SJCRH30 (cell line): ENCODE measurements around the gene HOXA11. TPM values are rescaled to one million over a fixed set of nuclear protein-coding genes. Genes with fewer than 3 reads are reported as not detected.

Experiments
- total RNA-seq: library from RNA; depleted of rRNA; stranded (reverse); fragments of >200 nt; shearing (Covaris generic); gene quantifications from 2 replicates; pipeline ENCODE4 v1.2.3, GENCODE V29; 2014; rRNA removed

The HOXA11 gene
- total RNA-seq, 1 experiment from 2014 or later: 5.8 TPM

Other genes starting within 250 kb of the HOXA11 start
- gene HOXA1, start 89.2 kb downstream of the HOXA11 start, total RNA-seq: 6.8 and 7.3 TPM in 2 replicates
- gene HOXA2, start 82.5 kb downstream of the HOXA11 start, total RNA-seq: 2.8 and 4.2 TPM in 2 replicates
- 5.3 and 5.6 TPM in 2 replicates for gene HOXA4, start 54.5 kb downstream of the HOXA11 start, total RNA-seq
- gene HOXA5, start 41.6 kb downstream of the HOXA11 start, total RNA-seq: 10.4 and 11.9 TPM in 2 replicates
- 3.8 and 4.6 TPM in 2 replicates for gene HOXA6, start 37.5 kb downstream of the HOXA11 start, total RNA-seq
- 12.0 and 12.2 TPM in 2 replicates for gene HOXA3, start 32.6 kb downstream of the HOXA11 start, total RNA-seq
- gene HOXA7, start 28.6 kb downstream of the HOXA11 start, total RNA-seq: 38.6 and 40.4 TPM in 2 replicates
- 0.10 and 0.30 TPM in 2 replicates for gene HOXA9, start 19.7 kb downstream of the HOXA11 start, total RNA-seq
- 16.2 and 17.2 TPM in 2 replicates for gene HOXA10, start 10.9 kb downstream of the HOXA11 start, total RNA-seq
- 1.6 and 1.7 TPM in 2 replicates for gene HOXA13, start 14.9 kb upstream of the HOXA11 start, total RNA-seq
- gene EVX1, start 57.6 kb upstream of the HOXA11 start, total RNA-seq: not detected in 2 replicates